Activated CD4-positive, CD25-positive, alpha-beta regulatory T cell treated with anti-CD3 and anti-CD28 coated beads, Interleukin-2, amount 50 U/mL, for 24 hours (primary cell): ENCODE measurements around the gene SLC6A11.

Source experiments
- ATAC-seq, 2 donors: fragments of 150-1000 bp; cut with Tn5 transposase; one replicate each; pipeline ENCODE4 v1.10.0; 2021; ENCODE audit warnings: mild to moderate bottlenecking in 1 of 2, moderate library complexity in 1 of 2

Gene SLC6A11

GRCh38 chr3:10890665-10891064 lies 74.6 kb downstream of the SLC6A11 start:
- no peak for ATAC-seq

GRCh38 chr3:10892622-10893021 lies 76.6 kb downstream of the SLC6A11 start:
- ATAC-seq, result no peak

GRCh38 chr3:10901296-10901945 lies 85.4 kb downstream of the SLC6A11 start:
- ATAC-seq, result no peak

- ATAC-seq, result no peak
Measured at GRCh38 chr3:10907262-10907661, 91.2 kb downstream of the SLC6A11 start.

GRCh38 chr3:10910367-10910766 lies 94.3 kb downstream of the SLC6A11 start:
- no peak for ATAC-seq

GRCh38 chr3:10911350-10912002 lies 95.4 kb downstream of the SLC6A11 start:
- ATAC-seq, result no peak

GRCh38 chr3:10912786-10913185 lies 96.8 kb downstream of the SLC6A11 start:
- no peak for ATAC-seq

- no peak for ATAC-seq
Measured at GRCh38 chr3:10915376-10915775, 99.3 kb downstream of the SLC6A11 start.

- ATAC-seq, result no peak
Measured at GRCh38 chr3:10917176-10917575, 101.1 kb downstream of the SLC6A11 start.

- no peak for ATAC-seq
Measured at GRCh38 chr3:10918011-10918410, 102.0 kb downstream of the SLC6A11 start.

- ATAC-seq, result no peak
Measured at GRCh38 chr3:10919636-10920035, 103.6 kb downstream of the SLC6A11 start.

- ATAC-seq, result no peak
Measured at GRCh38 chr3:10925436-10926255, 109.6 kb downstream of the SLC6A11 start.

- ATAC-seq, result no peak
Measured at GRCh38 chr3:10926256-10926810, 110.3 kb downstream of the SLC6A11 start.

- ATAC-seq, result no peak
Measured at GRCh38 chr3:10926811-10927521, 110.9 kb downstream of the SLC6A11 start.

GRCh38 chr3:10927551-10927950 lies 111.5 kb downstream of the SLC6A11 start:
- no peak for ATAC-seq

GRCh38 chr3:10928407-10928960 lies 112.5 kb downstream of the SLC6A11 start:
- no peak for ATAC-seq

GRCh38 chr3:10928961-10929471 lies 113.0 kb downstream of the SLC6A11 start:
- ATAC-seq, result no peak

- no peak for ATAC-seq
Measured at GRCh38 chr3:10929978-10930665, 114.1 kb downstream of the SLC6A11 start.

- ATAC-seq, result no peak
Measured at GRCh38 chr3:10930666-10931040, 114.6 kb downstream of the SLC6A11 start.

GRCh38 chr3:10932596-10932995 lies 116.6 kb downstream of the SLC6A11 start:
- no peak for ATAC-seq

GRCh38 chr3:10933021-10933420 lies 117.0 kb downstream of the SLC6A11 start:
- no peak for ATAC-seq

GRCh38 chr3:10933470-10933804 lies 117.4 kb downstream of the SLC6A11 start:
- no peak for ATAC-seq
